Stimulated activated naive CD4-positive, alpha-beta T cell treated with Interleukin-2 at 50 U/mL for 16 hours (primary cell): Measurements from ENCODE around the gene FANK1.

Experiments
- DNase-seq: peaks from one replicate; lab custom pipeline; 2025; lab: John Stamatoyannopoulos, UW

The FANK1 gene, protein sequence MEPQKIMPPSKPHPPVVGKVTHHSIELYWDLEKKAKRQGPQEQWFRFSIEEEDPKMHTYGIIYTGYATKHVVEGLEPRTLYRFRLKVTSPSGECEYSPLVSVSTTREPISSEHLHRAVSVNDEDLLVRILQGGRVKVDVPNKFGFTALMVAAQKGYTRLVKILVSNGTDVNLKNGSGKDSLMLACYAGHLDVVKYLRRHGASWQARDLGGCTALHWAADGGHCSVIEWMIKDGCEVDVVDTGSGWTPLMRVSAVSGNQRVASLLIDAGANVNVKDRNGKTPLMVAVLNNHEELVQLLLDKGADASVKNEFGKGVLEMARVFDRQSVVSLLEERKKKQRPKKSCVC

DNA sequence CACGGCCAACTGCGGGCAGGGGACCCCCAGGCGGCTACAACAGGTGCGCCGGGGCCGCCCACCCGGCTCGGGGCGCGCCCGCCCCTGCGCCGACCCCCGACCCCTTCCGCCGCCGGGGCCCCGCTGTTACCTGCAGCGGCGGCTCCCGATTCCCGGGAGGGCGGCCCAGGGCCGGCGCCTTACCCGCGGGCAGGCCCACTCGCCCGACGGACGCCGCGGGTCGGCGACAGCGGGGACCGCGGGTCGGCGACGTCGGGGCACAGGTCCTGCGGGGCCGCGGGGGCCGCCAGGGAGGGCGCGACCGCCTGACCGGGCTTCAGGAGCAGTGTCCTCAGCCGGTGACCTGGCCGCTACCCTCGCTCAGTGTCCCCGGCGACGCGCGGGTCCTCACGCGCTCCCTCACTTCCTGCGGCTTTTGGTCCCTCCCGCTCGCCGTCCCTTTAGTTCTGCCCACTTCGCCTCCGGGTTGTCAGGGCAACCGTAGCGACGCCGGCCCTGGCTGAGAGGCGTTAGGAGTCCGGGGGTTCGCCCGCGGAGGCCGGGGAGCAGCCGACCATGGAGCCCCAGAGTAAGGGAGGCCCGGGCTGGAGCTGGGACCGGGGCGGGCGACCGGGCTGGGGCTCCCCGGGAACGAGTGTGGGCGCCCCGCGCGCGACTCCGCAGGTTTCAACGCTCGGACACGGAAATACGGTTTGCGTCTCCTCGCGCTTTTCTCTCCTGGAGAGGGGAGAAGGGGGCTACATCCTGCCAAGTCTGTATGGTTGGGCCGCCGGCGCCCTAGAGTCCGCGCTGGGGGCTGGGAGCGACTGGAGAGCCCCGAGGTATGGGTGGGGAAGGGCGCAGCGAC lies at the start of gene FANK1:
FANK1 (plus strand) TSS at position 477 of the 847 bp plus-strand sequence; CDS start at position 556, 79 bp downstream.
- peak; percentile 76 for DNase-seq

DNA sequence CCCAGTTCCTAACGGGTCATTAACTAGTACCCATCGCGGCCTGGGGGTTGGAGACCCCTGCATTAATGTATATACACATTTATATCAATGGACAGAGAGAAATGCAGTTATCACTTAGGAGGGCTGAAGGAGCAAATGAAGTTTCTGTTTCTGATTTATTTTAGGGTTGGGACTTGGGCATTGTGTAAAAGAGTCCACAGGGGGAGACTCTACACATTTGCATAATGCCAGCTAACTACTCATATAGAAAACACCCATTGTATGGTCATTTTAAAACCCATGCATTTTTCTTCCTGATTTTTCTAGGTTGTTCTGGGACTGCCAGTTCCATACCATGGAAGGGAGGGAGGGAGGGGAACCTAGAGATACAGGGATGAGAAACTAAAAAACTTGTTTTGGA lies 49.5 kb upstream of the FANK1 start:
- no peak for DNase-seq

DNA sequence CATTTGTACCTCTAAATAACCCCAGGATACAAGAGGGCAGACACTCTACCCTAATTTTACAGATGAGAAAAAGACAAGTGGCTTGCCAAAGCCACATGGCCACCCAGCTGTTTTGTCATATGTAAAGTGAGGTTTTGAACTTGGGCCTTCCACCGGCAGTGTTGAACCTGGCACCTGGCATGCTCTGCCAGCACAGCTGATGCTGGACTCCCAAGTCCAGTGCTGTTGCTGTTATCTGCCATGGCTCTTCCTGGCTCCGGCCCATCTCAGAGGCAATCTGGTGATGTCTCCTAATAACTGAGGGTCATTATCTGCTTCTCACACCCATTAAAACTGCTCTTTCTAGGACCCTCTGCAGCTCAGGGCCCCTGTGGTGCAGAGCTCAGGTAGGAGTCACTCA lies 48.0 kb upstream of the FANK1 start:
- no peak for DNase-seq

DNA sequence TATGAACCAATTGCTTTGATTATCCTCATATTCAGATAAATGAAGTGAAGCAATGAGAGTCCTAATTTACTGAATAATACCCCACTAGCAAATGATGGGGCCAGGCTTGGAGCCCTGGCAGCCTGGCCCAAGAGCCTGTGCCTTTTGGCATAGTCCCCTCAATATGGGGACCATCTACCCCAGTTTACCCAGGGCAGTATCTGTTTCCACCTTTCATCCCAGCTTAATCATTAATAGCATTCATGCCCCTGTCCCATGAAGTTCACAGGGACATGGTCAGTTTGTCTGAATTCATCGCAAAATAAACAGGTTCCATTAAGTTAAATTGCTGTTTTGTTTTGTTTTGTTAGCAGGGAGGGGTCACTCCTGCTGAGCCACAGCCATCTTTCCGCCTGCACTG lies 47.5 kb upstream of the FANK1 start:
- DNase-seq, result no peak

DNA sequence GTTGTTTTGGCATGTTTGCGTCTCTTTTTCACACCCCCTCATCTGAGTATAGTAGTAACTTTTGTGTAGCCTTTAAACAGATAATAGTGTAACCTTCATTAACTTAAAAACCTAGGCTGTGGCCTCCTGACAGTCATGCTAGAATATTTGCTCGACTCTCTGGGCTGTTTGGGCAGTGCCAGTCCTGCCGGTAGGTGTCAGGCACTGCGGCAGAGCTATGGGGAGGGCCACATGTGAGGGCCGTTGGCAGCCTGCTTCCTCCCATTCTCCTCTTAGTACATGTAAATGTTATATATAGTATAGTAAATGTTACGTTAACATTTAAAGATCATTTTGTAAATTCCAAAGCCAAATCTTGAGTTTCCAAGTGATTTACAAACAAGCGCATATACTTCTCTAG lies 46.9 kb upstream of the FANK1 start:
- no peak for DNase-seq

DNA sequence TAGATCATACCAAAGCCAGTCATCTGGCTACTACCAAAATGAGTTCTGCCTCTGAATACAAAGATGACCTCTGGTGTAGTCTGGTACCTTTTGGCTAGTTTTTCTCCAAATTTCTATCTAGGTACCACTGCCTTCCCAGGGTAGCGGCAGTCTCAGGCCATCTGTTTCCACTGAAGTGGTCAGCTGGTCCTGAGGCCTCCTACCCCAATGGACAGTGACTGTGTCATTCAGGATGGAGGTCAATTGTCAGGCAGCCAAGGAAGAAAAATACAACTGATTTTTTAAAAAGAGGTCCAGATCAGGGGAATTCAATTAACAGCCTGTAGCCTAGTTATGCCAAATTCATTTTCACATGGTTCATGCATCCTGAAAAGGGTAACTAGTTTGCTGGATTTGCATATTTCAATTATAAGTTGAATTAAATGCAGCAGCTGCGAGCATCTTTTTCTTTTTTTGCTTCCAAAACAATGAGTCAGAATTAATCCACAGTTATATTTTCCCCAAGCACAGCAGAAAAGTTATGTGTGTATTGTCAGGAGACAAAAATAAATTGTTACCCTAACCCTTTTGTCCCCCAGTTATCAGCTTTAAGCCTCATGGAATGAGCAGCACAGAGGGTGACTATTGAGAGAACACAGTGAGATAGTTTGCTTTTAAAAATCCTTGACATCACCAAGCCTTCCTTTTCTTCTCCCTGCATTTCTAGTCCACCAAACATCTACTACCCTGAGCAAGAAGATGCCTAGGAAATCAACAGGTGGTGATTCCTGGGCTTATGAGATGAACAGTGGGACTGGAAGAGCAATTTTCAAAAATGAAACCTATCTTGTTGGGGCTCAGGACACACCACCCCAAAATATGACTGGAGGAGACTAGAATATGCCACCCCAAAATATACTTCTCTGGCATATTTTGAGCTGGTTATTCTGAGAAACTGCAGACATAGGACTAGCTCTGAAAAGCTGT lies 45.3 kb upstream of the FANK1 start:
- no peak for DNase-seq

DNA sequence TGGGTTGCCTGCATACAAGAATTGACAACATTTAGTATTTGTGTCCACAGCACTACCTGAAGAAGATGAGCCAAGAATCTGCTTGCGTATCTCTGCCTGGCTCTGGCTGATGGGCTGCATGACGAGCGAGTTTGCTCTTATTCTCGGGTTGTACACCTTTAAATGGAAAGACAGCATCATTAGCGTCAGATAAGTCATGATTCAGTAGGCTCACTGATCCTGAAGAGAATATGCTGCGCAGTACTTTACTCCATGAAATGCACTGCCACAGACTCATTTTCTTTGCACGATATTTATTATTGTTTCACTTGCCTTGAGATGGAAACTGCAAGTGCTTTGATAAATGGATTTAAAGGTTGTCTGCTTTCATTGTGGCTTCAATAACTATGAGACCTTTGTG lies 43.9 kb upstream of the FANK1 start:
- no peak for DNase-seq

DNA sequence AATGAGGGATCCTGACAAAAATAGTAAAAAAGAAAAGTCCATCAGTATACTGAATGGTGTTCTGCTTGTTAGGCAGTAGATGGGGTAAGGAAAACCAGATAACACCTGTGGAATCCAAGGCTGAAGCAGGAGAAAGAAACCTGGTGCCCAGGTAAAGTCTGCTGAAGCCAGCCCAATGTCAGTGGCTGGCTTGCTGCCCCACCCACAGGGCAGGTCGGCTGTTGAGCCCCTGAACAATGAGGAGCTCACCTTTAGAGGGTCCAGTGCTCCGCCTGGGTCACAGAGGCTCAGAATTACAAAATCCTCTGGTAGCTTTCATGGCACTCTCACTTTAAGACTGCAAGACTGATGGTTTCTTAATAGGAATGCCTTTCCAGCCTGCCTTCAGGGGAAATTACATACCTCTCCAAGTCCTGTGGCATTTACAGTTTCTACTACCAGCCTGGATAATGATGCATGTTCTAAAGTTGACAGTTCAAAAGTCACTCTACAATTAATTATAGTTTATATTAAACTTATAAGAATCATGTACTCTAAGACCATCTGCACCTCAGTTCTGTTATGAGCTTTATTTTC lies 39.1 kb upstream of the FANK1 start:
- no peak for DNase-seq

DNA sequence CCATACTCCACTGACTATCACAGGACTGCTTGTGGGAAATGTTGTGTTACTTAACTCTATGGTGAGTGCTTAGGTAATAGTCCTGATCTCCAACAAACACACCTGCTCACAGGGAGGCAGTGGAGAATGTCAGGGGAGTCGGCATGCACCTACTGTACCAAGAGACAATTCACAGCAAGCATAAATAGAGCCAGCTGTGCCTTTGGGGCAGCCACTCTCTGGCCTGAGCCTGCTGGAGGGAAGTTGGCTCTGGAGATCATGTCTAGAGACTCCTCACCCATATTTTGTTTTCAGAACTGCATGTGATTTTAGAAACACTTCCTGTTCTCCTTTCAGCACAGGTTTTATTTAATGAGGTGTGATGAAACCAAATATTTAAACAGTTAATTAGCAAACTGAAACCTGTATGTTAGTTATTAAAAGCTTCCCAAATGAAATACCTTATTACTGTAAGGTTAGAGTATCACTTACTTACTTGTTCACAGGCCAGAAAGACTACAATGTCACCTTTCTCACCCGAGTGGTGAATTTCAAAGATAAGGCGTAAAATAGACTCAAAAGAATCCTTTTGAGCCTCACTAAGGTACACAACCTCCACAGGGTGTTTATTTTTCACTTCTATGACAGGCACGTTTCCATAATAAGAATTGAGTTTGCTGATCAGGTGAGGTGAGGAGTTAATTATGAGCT lies 37.1 kb upstream of the FANK1 start:
- DNase-seq, result no peak

DNA sequence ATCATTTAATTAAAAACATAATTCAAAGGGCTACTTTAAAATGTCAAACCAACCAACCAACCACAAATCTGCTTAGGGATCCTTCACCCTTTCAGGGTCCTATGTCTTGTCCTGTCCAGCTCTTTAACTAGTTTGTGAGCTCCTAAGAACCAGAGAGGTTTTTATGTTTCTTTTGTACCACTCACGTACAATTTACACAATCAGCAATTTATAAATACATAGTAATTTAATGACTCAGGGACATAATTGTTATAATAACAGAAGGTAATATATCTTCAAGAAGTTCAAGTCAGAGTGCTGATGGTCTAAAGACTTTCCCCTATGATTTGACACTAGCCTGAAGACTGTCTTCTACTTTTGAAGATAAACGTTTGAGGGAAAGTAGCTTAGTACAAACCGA lies 31.2 kb upstream of the FANK1 start:
- DNase-seq, result no peak

DNA sequence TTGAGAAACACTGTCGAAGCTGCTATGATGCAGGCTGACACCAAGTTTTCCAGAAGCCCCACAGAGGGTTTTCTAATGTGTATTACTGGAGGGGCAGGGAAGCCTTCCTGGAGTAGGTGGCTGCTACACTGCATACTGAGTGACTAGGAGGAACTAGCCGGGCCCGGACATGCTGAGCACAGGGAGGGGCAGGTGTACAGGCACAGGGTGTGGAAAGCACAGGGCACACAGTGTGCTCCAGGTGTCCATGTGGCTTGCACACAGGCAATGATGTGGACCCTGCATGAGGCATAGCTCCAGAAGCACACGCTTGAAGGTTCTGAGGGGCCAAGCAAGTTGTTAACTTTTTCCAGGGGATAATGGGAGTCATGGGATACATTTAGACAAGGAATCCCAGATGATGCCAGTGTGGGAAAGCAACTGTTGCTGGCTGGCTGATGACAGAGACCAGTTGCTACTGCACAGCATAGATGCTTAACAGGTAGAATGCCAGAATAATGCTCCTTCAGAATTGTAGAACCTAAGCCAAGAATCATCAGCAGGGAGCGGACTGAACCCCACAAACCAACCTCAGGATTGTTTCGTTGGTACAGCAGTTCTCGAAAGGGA lies 29.8 kb upstream of the FANK1 start:
- DNase-seq, result no peak

DNA sequence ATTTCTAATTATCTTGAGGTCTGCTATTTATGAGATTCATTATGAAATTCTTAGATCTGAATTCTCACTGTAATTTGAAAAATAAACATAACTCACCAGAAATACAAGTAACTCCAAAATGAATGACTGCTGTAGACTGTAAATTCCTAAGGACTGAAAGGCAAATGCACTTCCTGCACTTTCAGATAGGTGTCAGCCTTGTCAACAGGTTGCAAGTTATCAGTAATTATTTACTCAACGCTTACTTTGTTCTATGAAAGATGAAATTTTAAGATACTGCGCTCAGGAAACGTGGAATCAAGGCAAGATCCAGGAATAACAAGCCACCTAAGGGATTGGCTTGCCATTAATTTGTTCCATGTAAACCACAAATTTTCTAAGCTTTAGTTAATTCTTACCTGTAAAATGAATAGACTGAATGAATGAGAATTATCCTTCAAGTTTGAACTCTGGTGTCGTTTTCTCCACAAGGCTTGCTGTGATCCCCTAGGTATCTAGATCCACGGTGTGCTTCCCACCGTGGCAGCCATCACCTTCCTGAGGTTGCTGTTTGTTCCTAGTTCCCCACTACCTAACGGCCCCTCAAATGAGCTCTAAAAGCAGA lies 27.9 kb upstream of the FANK1 start:
- no peak for DNase-seq

DNA sequence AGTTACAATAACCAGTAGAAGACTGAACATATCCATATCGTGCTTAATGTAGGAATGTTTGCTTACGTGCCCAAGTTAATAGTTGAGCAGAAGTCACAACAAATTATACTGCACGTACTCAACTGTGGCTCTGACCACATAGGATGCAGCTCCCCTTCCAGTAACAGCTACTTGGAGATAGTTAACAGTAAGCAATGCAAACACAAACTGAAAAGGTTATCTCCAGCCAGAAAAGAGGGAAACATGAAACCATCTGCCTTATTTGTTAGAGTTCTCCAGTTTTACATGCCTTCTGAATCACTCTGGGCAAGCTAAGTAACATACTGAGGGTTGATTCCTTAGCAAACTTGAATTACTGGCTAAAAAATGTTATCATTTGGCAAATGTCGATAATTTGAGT lies 25.0 kb upstream of the FANK1 start:
- DNase-seq, result no peak

DNA sequence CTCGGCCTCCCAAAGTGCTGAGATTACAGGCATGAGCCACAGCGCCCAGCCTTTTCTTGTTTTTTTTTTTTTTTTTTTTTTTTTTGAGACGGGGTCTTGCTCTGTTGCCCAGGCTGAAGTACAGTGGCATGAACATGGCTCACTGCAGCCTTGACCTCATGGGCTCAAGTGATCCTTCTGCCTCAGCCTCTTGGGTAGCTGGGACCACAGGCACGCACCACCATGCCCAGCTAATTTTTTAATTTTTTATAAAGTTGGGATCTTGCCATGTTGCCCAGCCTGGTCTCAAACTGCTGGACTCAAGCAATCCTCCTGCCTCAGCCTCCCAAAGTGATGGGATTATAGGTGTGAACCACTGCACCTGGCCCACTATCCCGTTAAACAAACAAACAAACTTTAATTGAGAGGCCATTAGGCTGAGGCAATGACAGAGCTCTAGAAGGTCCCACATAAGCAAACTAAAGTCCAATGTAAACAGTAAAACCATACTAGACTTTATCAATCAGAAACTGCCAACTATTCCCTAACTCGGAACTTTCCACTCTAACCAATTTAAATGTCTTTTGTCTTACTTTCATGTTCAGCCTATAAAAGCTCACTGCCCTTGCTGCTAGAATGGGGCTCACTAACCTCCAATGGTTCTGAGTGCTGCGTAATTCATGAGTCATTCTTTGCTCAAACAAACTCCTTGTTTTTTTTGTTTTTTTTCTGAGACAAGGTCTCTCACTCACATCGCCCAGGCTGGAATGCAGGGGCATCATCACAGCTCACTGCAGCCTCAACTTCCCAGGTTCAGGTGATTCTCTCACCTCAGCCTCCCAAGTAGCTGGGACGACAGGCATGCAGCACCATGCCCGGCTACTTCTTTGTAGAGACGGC lies 17.2 kb upstream of the FANK1 start:
- DNase-seq, result no peak

DNA sequence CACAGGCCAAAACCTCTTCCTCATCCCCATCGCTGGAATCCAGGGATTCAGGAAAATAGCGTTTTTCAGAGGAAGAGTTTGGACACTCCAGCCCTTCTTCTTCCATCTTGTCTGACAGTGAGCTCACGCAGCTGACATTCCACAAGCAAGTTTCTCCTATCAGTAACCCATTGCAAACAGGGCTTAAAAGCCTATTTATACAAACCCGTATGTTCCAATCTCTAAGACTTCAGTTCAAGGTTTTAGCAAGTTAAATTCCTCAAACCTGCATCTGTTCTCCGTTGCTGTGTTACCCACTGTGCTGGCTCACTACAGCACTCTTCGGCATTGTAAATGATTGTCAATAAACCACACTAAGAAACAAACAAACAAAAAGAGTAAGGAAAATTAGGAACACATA lies 15.6 kb upstream of the FANK1 start:
- no peak for DNase-seq

DNA sequence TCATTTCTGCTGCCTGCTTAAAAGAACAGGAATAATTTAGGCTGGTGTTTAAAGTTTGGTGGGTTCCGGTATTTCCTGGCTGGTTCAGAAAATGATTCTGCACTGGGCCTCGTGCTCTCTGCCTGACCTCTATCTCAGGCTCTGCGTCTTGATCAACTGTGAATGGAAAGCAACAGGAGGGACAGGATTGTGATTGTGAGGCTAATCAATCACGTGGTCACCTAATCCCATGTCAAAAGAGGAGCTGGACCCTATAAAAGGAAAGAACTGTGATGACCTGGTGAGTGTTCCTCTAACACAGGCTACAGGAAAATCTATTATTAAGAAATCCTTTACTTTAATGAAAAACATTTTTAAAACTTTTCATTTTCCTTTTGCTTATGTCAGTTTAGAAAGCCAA lies 15.2 kb upstream of the FANK1 start, which contains the start of gene DHX32:
DHX32 (minus strand) TSS at position 101 of the 400 bp plus-strand sequence. CDS start 468 bp downstream, outside the sequence.
- DNase-seq, result no peak

DNA sequence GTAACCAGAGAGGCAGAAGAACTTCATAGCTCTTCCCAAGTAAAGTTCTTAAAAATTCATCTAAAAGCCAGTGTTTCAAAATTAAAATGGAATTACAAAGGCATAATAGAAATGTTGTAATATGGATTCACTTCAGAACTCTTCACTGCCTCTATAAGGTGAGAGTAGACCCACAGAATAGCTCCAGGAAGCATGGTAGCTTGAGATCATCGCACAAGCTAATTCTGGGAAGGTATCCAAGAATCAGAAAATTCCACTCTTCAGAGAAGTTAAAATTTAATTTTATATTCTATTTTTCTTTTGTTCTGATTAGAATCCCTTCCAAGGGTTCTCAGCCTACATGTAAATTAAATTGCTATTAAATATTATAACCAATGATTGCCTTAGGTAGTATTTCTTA lies 13.8 kb upstream of the FANK1 start:
- no peak for DNase-seq

DNA sequence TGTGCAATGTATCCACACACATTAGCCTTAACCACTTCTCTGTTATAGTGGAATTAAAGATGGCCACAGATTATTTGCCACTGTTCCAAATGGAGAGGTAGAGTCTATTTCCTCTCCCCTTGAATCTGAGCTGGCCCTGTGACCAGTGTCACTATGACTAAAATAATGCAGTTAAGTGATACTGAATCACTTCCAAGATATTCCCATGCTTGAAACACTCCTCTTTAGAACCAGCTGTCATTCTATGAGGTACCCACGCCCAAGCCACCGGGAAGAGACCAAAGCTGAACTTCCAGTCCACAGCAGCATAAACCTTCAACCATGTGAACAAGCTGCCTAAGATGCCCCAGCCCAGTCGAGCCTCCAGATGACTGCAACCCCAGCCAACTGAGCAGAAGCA lies 13.2 kb upstream of the FANK1 start:
- no peak for DNase-seq

DNA sequence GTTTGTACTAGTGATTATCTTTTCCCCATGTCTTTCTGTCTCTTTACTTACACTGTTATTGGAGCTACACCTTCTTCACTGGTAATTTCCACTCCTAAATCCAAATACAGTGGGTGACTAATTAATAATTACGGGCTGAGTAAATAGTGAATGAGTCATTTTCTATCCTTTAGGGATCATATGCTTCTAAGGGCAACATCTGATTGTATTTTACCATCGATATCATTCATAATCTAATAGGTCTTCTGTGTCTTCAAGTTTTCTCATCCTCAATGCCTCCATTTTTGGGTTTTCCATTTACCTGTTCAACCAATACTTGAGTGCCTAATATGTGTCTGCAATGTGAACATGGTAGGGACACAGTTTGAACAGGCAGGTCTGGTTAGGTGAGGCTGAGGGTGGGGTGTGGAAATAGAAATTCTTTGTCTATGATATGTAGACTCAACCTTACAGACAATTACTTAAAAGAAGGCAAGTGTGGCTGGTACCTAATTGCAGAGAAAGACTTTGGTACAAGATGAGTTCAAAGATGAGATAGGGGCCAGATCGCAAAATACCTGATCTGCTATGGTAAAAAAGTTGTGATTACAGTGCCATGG lies 9.4 kb upstream of the FANK1 start:
- DNase-seq, result no peak
